GM23248 (cell line): ENCODE measurements around the gene SAP30BP.

Source experiments
- EZH2 ChIP-seq: fragments of 200-600 bp; sonication (generic); IDR thresholded peaks from 2 replicates; pipeline ENCODE4 v1.6.1; 2018; ENCODE audit warnings: antibody characterized with exemption, mild to moderate bottlenecking; ENCODE audit not compliant: insufficient read depth, poor library complexity, severe bottlenecking
- EZH2phosphoT487 ChIP-seq: fragments of 200-600 bp; sonication (generic); IDR thresholded peaks from 2 replicates; pipeline ENCODE4 v1.6.1; 2018; ENCODE audit warnings: antibody characterized with exemption, moderate library complexity, mild to moderate bottlenecking, low read depth; ENCODE audit not compliant: insufficient read depth

DNA sequence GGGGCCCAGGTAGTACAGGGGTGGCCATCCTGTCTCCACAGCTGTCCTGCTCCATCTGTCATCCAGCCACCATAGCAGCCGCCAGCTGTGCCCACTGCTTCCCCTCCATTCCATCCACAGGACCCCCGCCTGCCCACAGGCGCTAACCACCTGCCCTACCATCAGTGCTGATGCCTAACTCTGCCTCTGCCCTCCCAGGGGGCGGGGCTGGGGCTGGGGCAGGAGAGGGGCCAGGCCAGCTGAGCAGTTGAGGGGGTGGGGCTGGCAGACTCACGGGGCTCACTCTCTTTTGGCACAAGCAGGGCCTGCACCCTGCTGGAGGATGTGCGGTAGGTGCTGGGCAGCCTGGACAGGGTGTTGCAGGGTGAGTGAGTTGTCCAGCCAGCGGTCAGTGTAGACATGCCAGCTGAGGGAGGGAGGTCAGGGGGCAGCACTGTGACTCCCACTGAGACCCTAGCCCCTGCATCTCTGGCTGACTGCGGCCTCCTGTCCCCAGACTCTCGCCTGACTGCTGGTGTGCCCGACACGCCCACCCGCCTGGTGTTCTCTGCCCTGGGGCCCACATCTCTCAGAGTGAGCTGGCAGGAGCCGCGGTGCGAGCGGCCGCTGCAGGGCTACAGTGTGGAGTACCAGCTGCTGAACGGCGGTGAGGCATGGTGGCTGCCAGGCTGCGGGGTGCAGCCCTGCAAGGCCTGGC, 88.2 kb downstream of the SAP30BP start:
- TF ChIP-seq EZH2: no peak
- no peak for TF ChIP-seq EZH2phosphoT487
